HG03060 (cell line): ENCODE data around the gene USH1G.
"Not testable (repeated sequence)": the region's sequence is repeated elsewhere in the genome, so short reads cannot be mapped to it uniquely, and the experiment has no call there.

Experiments used
- ATAC-seq: cut with Tn5 transposase; IDR thresholded peaks from one replicate; pipeline ENCODE4 v1.9.1; 2021; ENCODE audit warnings: low read depth, moderate number of reproducible peaks; ENCODE audit not compliant: unreplicated experiment

Gene USH1G

GRCh38 chr17:74877592-74878548 lies 45.2 kb downstream of the USH1G start:
- no peak for ATAC-seq

GRCh38 chr17:74875977-74876593 lies 47.0 kb downstream of the USH1G start:
- ATAC-seq, result no peak

- no peak for ATAC-seq
These were observed 47.7 kb downstream of the USH1G start for GRCh38 chr17:74875155-74875976.

- no peak for ATAC-seq
These were observed 48.4 kb downstream of the USH1G start for GRCh38 chr17:74874615-74875037.

- no peak for ATAC-seq
These were observed 49.0 kb downstream of the USH1G start for GRCh38 chr17:74873874-74874614.

- peak; percentile 87 for ATAC-seq
These were observed 49.8 kb downstream of the USH1G start for GRCh38 chr17:74873037-74873873.

- peak; percentile 2 for ATAC-seq
These were observed 50.6 kb downstream of the USH1G start, which contains the start of gene FDXR for GRCh38 chr17:74872313-74873036. FDXR (minus strand) TSS chr17:74872994; CDS start chr17:74872944, 50 bp downstream.

GRCh38 chr17:74871356-74872076 lies 51.5 kb downstream of the USH1G start:
- no peak for ATAC-seq

GRCh38 chr17:74870512-74870911 lies 52.5 kb downstream of the USH1G start:
- no peak for ATAC-seq

- not testable (repeated sequence) for ATAC-seq
These were observed 53.0 kb downstream of the USH1G start for GRCh38 chr17:74870028-74870427.

GRCh38 chr17:74868908-74869255 lies 54.2 kb downstream of the USH1G start:
- no peak for ATAC-seq

GRCh38 chr17:74868251-74868907 lies 54.7 kb downstream of the USH1G start:
- no peak for ATAC-seq

- ATAC-seq, result no peak
These were observed 56.7 kb downstream of the USH1G start for GRCh38 chr17:74866198-74866835.
